Thoracic aorta (tissue), 2 donors: ENCODE measurements around the gene LYPD6B. TPM values are rescaled to one million over a fixed set of nuclear protein-coding genes. Genes with fewer than 3 reads are reported as not detected.

ENCODE experiments used
- ATAC-seq: fragments of 150-250 bp; one replicate; pipeline ENCODE4 v1.8.0; 2017; ENCODE audit warnings: low read depth; ENCODE audit not compliant: insufficient number of reproducible peaks, low FRiP score
- DNase-seq: peaks from one replicate; pipeline ENCODE4 v3.0.0-alpha.2; 2020; ENCODE audit warnings: low spot score
- H3K27ac ChIP-seq, 2 donors: fragments of 200-600 bp; sonication (generic); 1 replicate in 1 of 2; 2 replicates in 1 of 2; pipeline ENCODE4 v1.5.1; 2016; ENCODE audit warnings: mild to moderate bottlenecking in 2 of 2, moderate library complexity in 2 of 2
- H3K27me3 ChIP-seq: fragments of 200-600 bp; sonication (generic); replicated peaks from 2 replicates; pipeline ENCODE4 v1.6.0; 2016; ENCODE audit warnings: mild to moderate bottlenecking; ENCODE audit not compliant: insufficient read depth
- H3K36me3 ChIP-seq: fragments of 200-600 bp; sonication (generic); one replicate; pipeline ENCODE4 v1.5.1; 2016
- H3K4me1 ChIP-seq, 2 donors: fragments of 200-600 bp; sonication (generic); 1 replicate in 1 of 2; 2 replicates in 1 of 2; pipeline versions ENCODE4 v1.5.1 to v1.6.0; 2016; ENCODE audit warnings: low read depth in 2 of 2, mild to moderate bottlenecking in 1 of 2; ENCODE audit not compliant: control insufficient read depth in 1 of 2
- H3K4me3 ChIP-seq: fragments of 200-600 bp; sonication (generic); 2 replicates; pipeline ENCODE4 v1.5.1; 2016; ENCODE audit warnings: mild to moderate bottlenecking
- H3K9me3 ChIP-seq: fragments of 200-600 bp; sonication (generic); 2 replicates; pipeline ENCODE4 v1.5.1; 2016
- CTCF ChIP-seq: fragments of 200-600 bp; sonication (generic); IDR thresholded peaks from one replicate; pipeline ENCODE4 v1.5.1; 2019; ENCODE audit warnings: antibody characterized with exemption
- total RNA-seq, 2 donors: library from RNA; depleted of rRNA; stranded (reverse); fragments of >200 nt; gene quantifications; one replicate each; pipeline versions ENCODE4 v1.1.0 to v1.2.3, GENCODE V29; 2016

Gene LYPD6B
- total RNA-seq, 2 donors from 2014 or later: not detected

- no peak for ATAC-seq
- no peak overlapping the region for H3K27ac ChIP-seq
- H3K27me3 ChIP-seq: no peaks in the 10 kb centered on the region
- DNase-seq: no peak
- no peaks in the 10 kb centered on the region for H3K36me3 ChIP-seq
- peaks cover 5% of the 10 kb centered on the region for H3K9me3 ChIP-seq
- no peak for TF ChIP-seq CTCF
- no peak overlapping the region for H3K4me3 ChIP-seq
- H3K4me1 ChIP-seq: no peaks in the 10 kb centered on the region
Measured at GRCh38 chr2:149258531-149258930, 220.0 kb downstream of the LYPD6B start.

- no peak overlapping the region for H3K4me3 ChIP-seq
- H3K4me1 ChIP-seq: no peaks in the 10 kb centered on the region
- ATAC-seq (no peak), DNase-seq (no peak)
- no peak for TF ChIP-seq CTCF
- H3K27me3 ChIP-seq: no peaks in the 10 kb centered on the region
- peaks cover 5% of the 10 kb centered on the region for H3K9me3 ChIP-seq
- H3K36me3 ChIP-seq: no peaks in the 10 kb centered on the region
- no peak overlapping the region for H3K27ac ChIP-seq
Measured at GRCh38 chr2:149259136-149259535, 220.6 kb downstream of the LYPD6B start.

GRCh38 chr2:149261692-149262091, 223.2 kb downstream of the LYPD6B start:
- no peak overlapping the region for H3K4me3 ChIP-seq
- H3K27me3 ChIP-seq: no peaks in the 10 kb centered on the region
- ATAC-seq (no peak), DNase-seq (no peak)
- no peaks in the 10 kb centered on the region for H3K36me3 ChIP-seq
- no peak for TF ChIP-seq CTCF
- no peaks in the 10 kb centered on the region for H3K9me3 ChIP-seq
- no peaks in the 10 kb centered on the region for H3K4me1 ChIP-seq
- no peak overlapping the region for H3K27ac ChIP-seq

Other genes starting within 250 kb of the LYPD6B start
- 1 to 10 TPM; 4.5 to 7.3 TPM for gene KIF5C, start 163.5 kb upstream of the LYPD6B start, total RNA-seq